NCI-H1048 (cell line): ENCODE measurements around the gene ERP27.
A peak's percentile ranks its signal among the peaks of the same experiment; 100 is the strongest.

ENCODE experiments used
- DNase-seq: peaks from one replicate; lab custom pipeline; 2025; lab: John Stamatoyannopoulos, UW

The ERP27 gene

DNA sequence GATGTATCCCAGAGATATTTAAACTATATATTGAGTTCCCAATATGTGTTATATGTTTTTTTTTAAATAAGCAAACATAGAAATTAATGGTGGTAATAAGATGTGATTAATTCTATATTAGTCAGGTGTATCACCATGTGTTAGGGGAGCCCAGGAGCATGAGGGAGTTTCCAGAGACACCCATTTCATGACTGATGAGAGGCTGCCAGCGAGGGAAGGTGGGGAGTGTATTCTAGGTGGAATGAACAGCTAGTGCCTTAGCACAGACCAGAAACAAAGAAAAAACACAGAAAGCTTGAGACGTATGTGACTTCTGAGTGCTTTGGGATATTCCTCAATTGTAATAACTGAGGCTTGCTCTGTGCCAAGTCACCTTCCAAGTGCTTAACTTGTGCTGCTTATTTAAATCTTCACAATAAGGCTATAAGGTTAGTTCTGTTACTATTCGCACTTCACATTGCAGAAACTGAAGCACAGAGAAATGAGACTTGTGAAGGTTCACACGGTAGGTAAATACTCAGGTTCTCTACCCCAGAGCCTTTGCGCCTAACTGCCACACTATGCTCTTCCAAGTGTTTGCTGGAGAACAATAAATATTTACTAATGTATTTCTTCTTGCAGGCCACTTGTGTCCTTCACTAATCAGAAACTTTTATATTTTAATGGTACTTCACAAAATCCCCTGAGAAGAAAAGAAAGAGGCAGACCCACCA, 34.8 kb downstream of the ERP27 start:
- DNase-seq: no peak

DNA sequence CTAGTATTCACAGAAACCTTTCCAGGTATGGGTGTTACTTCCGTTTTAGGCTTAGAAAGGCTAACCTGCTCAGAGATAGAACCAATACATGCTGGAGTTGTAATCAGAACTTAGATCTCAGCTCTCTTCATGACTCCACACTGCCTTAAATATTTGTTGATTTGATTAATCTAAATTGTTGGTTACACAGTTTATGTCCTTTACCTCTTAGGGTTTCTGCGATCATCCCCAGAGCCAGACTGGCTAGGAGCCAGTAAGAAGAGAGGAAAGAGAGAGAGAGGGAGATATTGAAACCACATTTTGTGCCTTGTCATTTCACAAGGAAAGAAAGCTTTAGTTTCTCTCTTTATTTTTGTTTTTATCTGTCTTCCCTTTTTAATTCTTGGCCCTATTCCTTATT, 35.9 kb downstream of the ERP27 start:
- no peak for DNase-seq

DNA sequence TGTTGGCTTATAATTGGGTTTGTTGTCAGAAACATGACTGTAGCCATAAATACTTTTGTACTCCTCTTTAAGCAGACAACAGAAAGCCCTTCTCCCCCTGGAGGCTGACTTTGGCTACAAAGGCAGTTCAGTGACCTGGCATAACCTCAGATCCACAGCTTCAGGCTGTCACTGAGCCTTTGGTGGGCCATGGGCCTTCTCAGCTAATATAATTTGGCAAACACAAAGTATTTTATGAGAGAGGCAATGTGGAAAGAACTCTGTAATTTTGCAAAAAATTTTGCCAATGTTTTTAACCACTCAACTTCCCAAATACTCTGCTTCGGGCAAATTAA, 37.1 kb downstream of the ERP27 start:
- DNase-seq: no peak

DNA sequence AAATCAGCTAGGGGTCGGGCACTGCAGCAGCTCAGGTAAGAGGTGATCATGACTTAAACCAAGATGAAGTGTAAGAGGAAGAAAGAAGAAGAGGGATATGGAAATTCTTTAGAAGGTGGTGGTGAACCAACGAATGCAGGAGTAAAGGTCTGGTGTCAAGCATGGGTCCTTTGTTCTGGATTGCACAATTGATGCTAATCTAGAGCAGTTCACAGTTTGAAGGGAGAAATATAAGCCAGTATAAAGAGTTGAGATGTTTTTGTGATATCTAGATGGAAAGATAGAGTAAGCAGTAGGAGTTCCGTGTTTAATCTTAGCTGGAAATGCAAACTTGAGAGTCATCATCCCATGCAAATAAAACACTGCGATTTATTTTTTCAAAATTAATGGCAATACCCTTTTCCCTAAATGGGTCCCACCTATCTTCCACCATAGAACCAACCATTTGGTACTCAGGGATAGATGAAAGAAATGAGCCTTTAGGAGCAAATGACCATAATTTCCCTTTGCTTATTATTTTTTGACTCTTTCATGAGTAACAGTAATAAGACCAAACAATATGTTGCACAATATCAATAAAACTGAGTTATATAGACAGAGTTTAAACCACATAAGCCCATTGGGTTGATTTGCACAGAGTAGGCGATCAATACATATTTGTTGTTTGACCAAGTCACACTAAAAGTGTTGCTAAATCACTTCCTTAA, 37.7 kb downstream of the ERP27 start:
- no peak for DNase-seq

DNA sequence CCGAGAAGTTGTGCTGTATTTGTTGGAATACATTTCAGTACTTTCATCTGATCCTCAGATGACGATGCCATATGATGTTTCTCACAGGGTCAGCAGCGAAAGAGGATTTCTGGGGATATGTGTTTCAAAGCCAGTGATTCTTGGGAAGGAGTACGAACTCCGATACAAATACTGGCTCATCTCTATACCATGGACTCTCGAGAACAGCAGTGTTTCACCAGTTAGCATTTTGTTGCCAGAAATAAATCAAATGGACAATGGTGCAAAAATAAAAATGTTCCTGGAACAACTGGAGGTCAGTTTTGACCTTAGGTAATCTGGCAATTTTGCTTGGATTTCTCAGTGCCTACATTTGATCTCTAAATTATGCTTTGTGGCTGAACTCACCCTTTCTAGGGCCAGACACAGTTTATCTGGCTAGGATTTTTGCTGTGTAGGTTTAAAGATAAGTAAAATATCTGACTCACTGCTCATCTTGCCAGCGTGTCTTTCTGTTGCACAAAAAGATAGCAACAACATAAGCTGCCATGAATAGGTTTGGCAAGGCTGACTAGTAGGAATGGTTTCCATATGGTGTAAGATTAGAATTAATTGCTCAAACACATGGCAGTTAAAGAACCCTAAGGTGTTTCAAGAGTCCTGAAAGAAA, 41.7 kb downstream of the ERP27 start:
- DNase-seq: no peak

DNA sequence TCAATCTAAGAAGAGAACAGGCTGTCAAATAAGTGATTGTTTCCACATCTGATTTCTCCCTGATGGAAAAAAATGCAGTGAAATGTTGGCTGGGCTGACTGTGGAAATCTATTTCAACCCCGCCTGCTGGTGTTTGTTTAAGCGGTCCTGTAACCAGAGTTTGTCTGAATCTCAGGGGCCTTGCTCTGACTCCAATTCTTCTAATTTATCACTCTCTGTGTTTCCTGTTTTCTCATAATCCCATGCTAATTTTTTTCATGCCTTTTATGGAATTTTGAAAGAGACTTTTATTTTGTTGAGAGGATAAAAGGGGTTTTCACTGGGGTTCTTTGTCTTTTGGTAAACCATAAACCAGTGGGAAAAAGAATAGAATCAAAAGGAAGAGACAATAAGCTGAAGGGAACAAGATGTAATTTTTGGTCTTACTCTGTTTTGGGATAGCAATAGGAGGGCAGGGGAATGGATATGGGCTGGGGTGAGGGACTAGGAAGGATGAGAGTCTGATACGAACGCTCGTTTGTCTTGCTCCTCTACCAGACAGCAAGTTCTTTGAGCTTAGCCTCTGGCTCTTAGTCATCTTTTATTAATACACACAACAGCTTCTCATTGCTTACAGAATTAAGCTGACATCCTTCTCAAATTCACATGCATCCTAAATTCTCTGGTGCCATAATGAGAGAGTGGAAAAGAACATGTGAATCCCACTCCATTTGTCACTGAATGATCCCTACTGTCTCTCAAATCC, 44.7 kb downstream of the ERP27 start:
- no peak for DNase-seq

DNA sequence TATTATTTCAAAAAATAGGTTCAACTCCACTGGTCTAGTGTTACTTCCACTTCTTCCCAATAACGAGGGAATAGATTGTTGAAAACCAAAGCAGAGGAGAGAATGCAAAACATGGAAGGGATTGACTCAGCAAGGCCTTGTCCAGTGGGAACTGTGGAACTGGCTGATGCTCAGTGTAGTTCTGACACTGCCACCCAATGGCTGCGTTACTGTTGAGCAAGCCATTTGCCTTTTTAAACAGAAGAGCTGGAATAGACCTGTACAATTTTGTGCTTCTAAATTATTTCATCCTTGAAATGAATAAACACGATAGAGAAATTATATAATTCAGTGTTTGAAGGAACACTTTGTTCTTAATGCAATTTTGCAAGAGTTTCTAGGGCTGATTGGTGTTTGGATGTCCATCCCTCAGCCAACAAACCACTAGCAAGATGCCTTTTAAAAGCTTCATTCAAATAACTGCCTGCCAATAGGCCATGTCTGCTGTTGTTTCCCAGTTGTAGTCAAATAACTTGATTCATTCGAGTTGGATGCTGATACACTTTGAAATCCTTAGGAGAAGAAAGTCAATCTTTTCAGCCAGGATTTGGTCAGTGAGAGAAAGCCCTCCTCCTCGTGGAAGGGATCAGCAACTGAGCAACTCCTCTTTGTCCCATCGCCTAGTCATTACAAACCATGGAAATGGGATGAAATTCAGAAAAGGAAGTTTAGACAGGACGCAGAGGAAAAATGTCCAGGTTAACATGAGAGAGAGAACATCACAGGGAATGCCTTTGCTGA, 45.4 kb downstream of the ERP27 start:
- no peak for DNase-seq

DNA sequence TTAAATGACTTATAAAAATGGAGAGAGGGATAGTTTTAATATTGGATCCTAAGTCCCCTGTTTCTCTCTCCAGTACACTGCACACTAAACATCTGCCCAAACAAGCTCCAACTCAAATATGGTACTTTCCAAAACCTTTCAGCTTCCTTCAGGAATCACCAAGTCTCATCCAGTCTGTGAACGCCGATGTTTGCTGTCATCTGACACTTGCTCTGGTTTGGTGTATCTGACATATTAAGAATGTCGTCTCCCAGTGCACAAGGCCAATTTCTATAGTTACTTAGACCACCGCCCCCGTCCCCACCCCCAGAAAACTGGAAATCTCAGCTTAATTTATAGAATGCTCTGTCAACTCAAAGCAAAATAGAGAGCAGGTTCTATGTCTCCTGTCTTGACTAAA, 47.6 kb downstream of the ERP27 start:
- no peak for DNase-seq

DNA sequence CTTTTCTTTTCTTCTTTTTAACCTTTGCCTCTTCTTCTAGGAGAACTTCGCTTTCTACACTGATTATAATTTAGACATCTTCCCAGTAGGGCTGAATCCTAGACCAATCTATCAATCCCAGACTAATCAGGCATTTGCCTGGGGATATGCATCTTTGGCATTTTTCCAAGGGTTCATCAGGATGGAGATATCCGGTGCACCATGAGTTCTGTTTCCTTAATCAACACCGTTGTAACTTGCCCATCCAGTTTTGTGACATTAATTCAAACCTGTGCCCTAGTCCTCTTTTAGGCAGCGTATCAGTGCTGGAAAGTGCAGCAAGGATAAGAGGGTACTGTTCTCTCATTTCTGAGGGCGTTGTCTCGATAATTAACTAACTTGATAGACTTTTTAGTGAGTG, 52.1 kb downstream of the ERP27 start:
- DNase-seq: peak; percentile 33

DNA sequence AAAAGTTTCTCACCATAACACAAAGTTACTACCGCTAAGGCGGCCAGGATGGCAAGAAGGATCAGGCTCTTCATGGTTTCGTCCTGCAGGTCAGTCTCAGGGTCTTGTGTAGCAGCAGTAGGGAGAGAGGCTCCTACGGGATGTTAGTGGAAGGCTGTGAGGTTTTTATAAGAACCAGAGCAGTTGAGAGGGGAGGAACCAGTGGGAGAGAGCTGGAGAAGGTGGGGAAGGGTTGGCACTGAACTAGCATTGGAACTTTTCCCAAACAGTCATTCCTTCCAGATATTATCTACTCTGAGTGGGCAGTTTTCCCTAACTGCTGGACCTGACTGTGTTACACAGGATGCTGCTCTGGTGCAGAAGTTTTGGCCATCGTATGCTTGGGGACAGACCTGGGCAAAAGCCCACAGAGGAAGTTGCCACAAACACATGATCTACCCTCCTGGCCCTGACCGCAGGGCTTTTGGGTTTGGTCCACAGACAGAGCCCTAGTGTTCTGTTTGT, 52.6 kb downstream of the ERP27 start, which contains the start of gene MGP:
Gene MGP, minus strand, starts transcription at position 137 of the 504 bp plus-strand sequence. Its CDS starts 63 bp downstream, at position 74.
- no peak for DNase-seq

DNA sequence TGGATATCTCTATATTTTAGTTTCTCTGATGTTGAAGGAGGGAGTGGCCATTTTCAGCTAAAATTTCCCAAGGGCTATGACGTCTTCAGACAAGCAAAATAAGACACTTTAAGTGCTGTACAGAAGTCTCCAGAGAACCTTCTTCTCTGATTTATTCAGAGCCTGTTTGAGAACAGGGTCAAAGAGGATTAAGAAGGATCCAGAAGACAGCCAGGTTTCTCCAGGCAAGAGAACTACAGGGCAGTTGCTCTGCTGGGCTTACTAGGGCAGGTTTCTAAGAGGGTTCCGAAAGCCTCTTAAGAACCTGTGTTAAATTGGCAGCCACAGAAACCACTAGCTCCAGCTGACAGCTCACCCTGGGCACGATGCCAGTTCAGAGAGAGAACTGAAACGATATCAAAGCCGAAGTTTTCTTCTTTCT, 53.9 kb downstream of the ERP27 start:
- no peak for DNase-seq

DNA sequence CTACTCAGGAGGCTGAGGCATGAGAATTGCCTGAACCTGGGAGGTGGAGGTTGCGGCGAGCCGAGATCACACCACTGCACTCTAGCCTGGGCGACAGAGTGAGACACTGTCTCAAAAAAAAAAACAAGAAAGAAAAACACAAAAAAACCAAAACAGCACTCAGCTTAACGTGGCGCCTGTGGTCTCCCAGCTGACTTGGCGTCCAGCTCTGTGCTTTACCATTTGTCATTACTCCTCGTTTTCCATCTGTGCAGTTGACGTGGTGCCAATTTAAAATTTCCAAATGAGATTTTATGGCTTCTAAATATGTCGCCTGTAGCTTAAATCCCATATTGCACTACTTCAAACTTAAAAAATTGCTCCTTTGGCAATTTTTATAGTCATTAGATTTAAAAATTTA, 54.7 kb downstream of the ERP27 start:
- no peak for DNase-seq

DNA sequence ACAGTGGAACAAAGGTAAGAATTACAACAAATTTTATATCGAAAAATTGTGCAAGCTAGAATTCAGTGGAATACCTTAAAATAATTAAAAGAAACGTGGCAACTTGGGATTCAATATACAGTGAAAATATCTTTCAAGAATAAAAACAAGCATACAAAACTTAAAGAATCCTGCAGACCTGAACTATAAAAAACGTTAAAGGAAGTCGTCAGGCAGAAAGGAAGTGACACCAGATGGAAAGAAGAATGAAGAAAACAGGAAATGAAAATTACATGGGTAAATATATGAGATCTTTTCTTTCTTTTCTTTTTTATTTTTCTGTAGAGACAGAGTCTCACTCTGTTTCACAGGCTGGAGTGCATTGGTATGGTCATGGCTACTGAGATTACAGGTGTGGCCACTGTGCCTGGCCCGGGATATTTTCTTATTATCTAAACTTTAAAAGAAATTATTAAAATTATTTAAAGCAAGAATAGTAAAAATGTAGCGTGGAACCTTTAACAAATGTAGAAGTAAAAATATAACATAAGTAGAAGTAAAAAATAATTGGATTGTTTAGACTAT, 57.4 kb downstream of the ERP27 start:
- no peak for DNase-seq

DNA sequence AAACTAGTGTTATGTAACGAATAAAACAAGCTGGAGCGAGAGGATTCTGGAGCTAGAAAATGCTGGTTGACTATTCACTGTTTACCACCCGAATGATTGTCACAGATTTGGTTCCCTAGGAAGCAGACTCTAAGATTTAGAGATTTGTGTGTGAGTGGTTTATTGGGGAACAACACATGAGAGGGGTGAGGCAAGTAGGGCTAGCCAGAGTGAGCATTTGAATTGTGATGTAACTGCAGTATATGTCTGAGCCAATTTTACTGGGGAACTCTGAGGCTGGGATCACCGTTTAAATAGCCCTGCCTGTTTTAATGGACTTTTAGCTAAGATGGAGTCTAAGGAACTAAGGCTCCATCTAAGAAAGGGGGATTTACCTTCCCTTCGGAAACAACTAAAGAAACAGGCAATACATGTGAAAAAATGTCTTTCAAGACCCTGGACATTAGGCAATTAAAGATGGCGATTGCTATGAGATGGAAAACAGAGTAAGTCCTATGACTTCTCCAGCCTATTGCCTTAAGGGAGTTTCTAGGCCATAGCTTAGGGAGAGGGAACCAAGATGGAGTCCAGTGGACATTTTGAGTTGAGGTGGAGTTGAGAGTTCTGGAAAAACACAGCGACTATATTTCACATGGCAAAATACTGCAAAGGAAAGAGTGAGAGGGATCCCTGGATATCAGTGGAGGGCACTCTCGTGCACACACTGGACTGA, 59.0 kb downstream of the ERP27 start:
- DNase-seq: no peak

DNA sequence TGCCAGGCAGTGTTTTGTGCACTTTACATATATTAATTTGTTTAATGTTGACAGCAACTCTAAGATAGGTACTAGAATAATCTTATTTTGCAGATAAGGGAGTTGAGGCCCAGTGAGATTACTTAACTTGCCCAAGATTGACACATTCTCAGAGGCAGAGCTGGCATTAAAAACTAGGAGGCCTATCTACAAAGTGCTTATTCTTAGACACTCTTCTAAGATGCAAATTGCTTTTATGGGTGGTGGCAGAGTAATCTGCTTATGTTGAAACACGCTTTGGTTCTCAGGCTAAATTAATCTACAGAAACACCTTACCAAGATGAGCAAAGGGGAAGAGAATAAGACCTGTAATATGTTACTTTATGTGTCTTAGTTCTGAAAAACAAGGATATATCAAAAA, 59.8 kb downstream of the ERP27 start:
- DNase-seq: no peak

DNA sequence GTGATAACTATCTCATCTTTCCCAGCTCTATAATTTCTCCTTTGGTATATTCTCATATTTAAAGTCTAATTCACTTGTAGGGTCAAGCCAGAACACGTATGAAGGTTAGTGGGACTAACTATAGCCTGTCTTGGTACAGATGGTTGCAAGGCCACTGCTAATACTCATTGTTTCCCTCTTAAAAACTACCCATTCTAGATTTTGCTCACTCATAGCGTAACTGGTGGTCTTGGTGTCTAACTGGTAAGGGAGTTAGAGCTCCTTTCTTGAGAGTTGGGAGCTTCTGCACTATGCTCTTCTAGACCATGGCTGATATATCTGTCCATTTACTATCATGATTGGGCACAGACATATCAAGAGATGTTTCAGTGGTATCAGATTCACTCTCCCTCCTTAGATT, 61.5 kb downstream of the ERP27 start:
- DNase-seq: no peak

DNA sequence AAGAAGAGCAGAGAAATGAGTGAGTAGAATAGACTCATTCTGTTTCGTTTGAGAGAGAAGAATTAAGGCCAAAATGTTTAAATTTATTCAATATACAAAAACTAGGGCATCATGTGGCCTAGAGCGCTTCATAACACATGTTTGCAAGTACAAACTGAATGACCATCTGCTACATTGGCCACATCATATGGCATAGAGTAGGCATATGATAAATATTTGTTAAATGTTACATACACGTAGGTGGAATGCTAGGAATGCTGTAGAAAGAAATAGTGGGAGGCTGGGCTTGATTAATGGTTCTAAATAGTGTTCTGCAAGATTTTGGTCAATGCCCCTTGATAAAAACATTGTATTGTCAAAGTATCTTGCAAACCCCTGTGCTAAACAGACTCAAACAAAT, 63.5 kb downstream of the ERP27 start:
- no peak for DNase-seq

DNA sequence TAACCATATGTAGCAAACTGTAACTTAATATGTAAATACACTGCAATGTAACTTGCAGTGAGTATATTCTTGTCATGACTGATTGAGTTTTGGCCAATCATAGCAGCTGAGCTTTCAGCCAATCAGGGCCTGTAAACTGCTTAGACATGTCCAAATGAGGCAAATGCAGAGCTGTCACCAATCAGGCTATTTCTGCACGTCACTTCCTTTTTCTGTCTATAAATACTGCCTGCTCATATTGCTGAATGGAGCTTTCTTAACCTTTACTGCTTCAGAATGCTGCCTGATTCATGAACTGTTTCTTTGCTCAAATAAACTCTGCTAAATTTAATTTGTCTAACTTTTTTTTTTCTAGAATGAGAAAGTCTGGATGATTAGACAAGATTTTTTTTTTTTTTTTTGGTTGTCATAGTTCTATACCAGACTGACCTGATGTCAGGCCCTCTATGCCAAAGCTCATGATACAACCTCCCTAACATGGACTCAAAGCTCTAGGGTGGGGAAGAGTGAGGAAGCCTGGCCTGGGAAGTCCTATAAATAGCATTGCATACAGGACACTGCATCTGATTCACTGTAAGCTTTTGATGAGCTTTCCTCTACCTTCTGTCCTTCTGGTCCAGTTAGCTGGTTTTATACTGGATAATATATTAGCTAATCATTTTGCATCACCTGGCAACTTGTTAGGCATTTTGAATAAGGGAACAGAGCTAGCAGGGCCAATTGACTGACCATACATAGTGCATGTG, 64.7 kb downstream of the ERP27 start:
- no peak for DNase-seq

DNA sequence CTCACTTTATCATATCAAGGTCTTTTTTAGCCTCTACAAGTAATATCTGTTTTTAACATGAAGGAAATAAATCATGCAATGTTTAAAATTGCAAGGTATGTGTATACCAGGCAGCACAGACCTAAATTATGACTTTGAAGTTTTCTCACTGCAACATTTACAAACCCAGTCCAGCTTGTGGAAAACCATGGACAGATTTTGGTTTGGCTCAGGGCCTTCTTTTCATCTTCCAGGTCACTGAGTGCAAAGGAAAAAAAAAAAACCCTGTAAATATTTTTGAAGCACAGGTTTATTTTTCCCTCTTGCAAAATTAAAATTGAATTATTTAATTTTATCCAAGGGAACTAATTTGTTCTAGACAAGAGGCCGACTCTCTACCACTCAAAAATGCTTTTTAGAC, 66.5 kb downstream of the ERP27 start:
- no peak for DNase-seq

DNA sequence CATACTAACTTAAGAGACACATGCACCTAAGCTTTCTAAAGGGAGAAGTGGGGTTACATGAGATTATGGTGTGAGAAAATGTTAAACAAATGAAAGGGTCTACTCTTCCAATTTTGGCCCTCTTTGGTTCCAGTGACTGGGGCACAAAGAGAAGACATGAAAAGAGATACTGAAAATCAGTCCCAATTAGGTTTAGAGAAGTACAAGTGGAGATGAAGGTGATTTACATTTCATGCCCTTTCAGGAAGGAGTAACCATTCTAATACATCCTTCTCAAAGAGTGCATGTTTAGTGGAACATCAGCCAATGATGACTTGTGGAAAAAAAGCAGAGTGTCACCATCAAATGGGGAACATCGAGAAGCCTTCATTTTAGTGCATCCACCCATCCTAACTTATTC, 67.1 kb downstream of the ERP27 start:
- no peak for DNase-seq
